Measurements from ENCODE around the gene ZNF778.

DNA sequence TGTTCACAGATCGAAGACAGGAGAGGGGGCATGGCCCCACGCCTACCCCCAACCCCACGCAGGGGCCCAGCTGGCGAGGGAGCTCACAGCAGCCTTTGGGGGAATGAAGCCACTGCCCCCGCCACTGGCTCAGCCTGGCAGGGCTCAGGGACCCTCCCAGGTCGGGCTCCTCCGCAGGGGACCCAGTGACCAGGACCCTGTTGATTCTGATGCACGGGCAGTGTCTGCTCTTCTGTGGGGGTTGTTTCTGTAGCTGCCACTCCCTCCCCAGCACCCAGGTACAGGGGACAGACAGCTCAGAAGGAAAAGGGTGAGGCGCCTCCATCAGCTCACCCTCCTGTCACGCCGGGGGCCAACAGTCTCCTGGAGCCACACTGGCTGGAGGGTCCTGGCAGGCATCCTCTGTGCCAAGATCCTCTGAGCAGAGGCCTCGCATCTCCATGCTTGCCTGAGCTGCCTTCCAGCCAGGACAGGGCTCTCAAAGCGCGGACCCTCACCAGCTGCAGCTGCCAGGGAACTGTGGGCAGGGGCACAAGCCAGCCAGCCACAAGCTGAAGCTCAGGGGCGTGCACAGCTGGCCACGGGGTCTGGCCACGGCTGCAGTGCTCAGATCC, 49.1 kb downstream of the ZNF778 start:
- TF ChIP-seq SIN3A (conservative IDR thresholded peaks at IDR 0.05 in 1 of 2, IDR thresholded peaks at IDR 0.05 in 1 of 2; ENCODE audit: low read depth in 1 of 2, low read length in 2 of 2) (no peak), TAF1 (IDR thresholded peaks at IDR 0.05; ENCODE audit: low read depth, low read length) (no peak), EZH2 (IDR thresholded peaks at IDR 0.05; ENCODE audit: low read depth, low read length, severe bottlenecking) (no peak), PHF8 (conservative IDR thresholded peaks at IDR 0.05; ENCODE audit: low read depth, low read length) (no peak), ZNF274 (IDR thresholded peaks at IDR 0.05; ENCODE audit: borderline replicate concordance, extremely low read depth, low read length) (no peak)
